Endothelial cell of umbilical vein (primary cell): ENCODE measurements around the gene MEA1. TPM values are rescaled to one million over a fixed set of nuclear protein-coding genes. Genes with fewer than 3 reads are reported as not detected.

Experiments
- BruUV-seq: library from RNA; stranded (reverse); fragments of 400-500 nt; replicated peaks from 2 replicates; lab custom pipeline; 2021; lab: Mats Ljungman, UMichigan
- CTCF ChIA-PET: fragments of 300-600, 350-600 bp; sonication (Branson Sonifier 250); formaldehyde crosslinking; loops from one replicate; lab custom pipeline; 2021; ENCODE audit warnings: antibody characterized with exemption, inconsistent platforms; lab: Charles Lee
- POLR2A ChIA-PET: fragments of 300-600, 350-600 bp; sonication (Branson Sonifier 250); formaldehyde crosslinking; loops from one replicate; lab custom pipeline; 2021; ENCODE audit warnings: antibody characterized with exemption, inconsistent platforms; lab: Charles Lee
- DNase-seq: peaks from one replicate; pipeline ENCODE4 v3.0.0-alpha.2; 2011; ENCODE audit warnings: low read depth, low spot score
- FAIRE-seq: peaks from 2 replicates; lab custom pipeline; 2011; peaks lifted over from hg19 to GRCh38; lab: Jason Lieb, UNC
- H2AFZ ChIP-seq: 2 replicates; pipeline ENCODE4 v1.6.0; 2012; ENCODE audit warnings: low read depth, low read length, control low read depth, inconsistent platforms
- H3K27ac ChIP-seq: 2 replicates; pipeline ENCODE4 v1.5.1; 2011; ENCODE audit warnings: low read depth, mild to moderate bottlenecking, control low read depth, low read length, moderate library complexity; ENCODE audit not compliant: insufficient read depth
- H3K27me3 ChIP-seq, 2 experiments: 2 replicates each; pipeline versions ENCODE4 v1.6.0 to v1.6.1; 2011; ENCODE audit warnings: low read length in 2 of 2, mixed read lengths in 1 of 2; ENCODE audit not compliant: control insufficient read depth in 2 of 2, insufficient read depth in 2 of 2
- H3K36me3 ChIP-seq, 2 experiments: 2 replicates in 1 of 2; 3 replicates in 1 of 2; pipeline ENCODE4 v1.5.1; 2011; ENCODE audit warnings: low read length in 2 of 2, mild to moderate bottlenecking in 1 of 2, moderate library complexity in 1 of 2; ENCODE audit not compliant: control insufficient read depth in 2 of 2, insufficient read depth in 2 of 2; ENCODE audit errors: extremely low read depth in 1 of 2
- H3K4me1 ChIP-seq: 3 replicates; pipeline ENCODE4 v1.5.1; 2011; ENCODE audit warnings: mild to moderate bottlenecking, low read length; ENCODE audit not compliant: control insufficient read depth, insufficient read depth; ENCODE audit errors: extremely low read depth
- H3K4me2 ChIP-seq: 2 replicates; pipeline ENCODE4 v1.6.1; 2011; ENCODE audit warnings: low read length, control low read depth, mixed read lengths; ENCODE audit not compliant: insufficient read depth
- H3K4me3 ChIP-seq, 3 experiments: fragments of 200-600 bp in 1 of 3; sonication (generic), shearing (Covaris generic) in 1 of 3; replicated peaks in 1 of 3; 2 replicates each; pipeline ENCODE4 v1.5.1; 2011 to 2016; ENCODE audit warnings: control low read depth in 3 of 3, low read length in 3 of 3, mild to moderate bottlenecking in 2 of 3, inconsistent platforms in 1 of 3, low read depth in 1 of 3, moderate library complexity in 1 of 3; ENCODE audit not compliant: insufficient read depth in 1 of 3
- H3K79me2 ChIP-seq: 2 replicates; pipeline ENCODE4 v1.6.0; 2012; ENCODE audit warnings: low read length, inconsistent platforms; ENCODE audit not compliant: control insufficient read depth, insufficient read depth
- H3K9ac ChIP-seq: replicated peaks from 2 replicates; pipeline ENCODE3; 2011; ENCODE audit warnings: low read length, control low read depth; ENCODE audit not compliant: insufficient read depth; ENCODE audit errors: extremely low read depth
- H3K9me1 ChIP-seq: replicated peaks from 3 replicates; pipeline ENCODE4 v1.6.0; 2011; ENCODE audit warnings: mild to moderate bottlenecking, low read length; ENCODE audit not compliant: control insufficient read depth, insufficient read depth; ENCODE audit errors: extremely low read depth
- H3K9me3 ChIP-seq: replicated peaks from 2 replicates; pipeline ENCODE4 v1.5.1; 2012; ENCODE audit warnings: low read length, inconsistent platforms; ENCODE audit not compliant: control insufficient read depth, insufficient read depth
- H4K20me1 ChIP-seq: replicated peaks from 2 replicates; pipeline ENCODE3; 2011; ENCODE audit warnings: mild to moderate bottlenecking, low read length; ENCODE audit not compliant: control insufficient read depth, insufficient read depth; ENCODE audit errors: extremely low read depth
- CTCF ChIP-seq, 2 donors: IDR thresholded peaks; 1 replicate in 1 of 2; 2 replicates in 1 of 2; pipeline ENCODE4 v1.5.1; 2011; ENCODE audit warnings: low read length in 2 of 2, mild to moderate bottlenecking in 2 of 2, moderate library complexity in 2 of 2, control low read depth in 1 of 2, inconsistent platforms in 1 of 2, low read depth in 1 of 2; ENCODE audit not compliant: insufficient read depth in 1 of 2; ENCODE audit errors: extremely low read depth in 1 of 2
- EZH2 ChIP-seq: IDR thresholded peaks from 2 replicates; pipeline ENCODE4 v1.6.1; 2012; ENCODE audit warnings: borderline replicate concordance, low read depth, mild to moderate bottlenecking, moderate library complexity, low read length, inconsistent platforms; ENCODE audit not compliant: severe bottlenecking
- JUN ChIP-seq: IDR thresholded peaks from 2 replicates; pipeline ENCODE4 v1.6.1; 2011; ENCODE audit warnings: borderline replicate concordance, low read depth; ENCODE audit not compliant: insufficient read length, insufficient read depth
- POLR2A ChIP-seq: IDR thresholded peaks from 2 replicates; pipeline ENCODE4 v1.6.1; 2012; ENCODE audit warnings: low read depth, mild to moderate bottlenecking, control low read depth, low read length
- dilution Hi-C: fragments of 300-500 bp; cut with MboI; formaldehyde crosslinking; loops from one replicate; pipeline ENCODE4 v1.15.0; 2019; ENCODE audit warnings: low sequenced_read_pairs; ENCODE audit not compliant: extremely low pct_ligation_motif_present
- intact Hi-C: fragments of 100-400 bp; cut with micrococcal nuclease; formaldehyde crosslinking; loops from one replicate; pipeline ENCODE4 v1.10.0; 2022
- polyA plus RNA-seq, 4 experiments: library from polyadenylated mRNA; depleted of rRNA in 3 of 4; stranded (reverse) in 3 of 4; unstranded in 1 of 4; fragments of >200 nt; gene quantifications; 2 replicates each; pipeline versions ENCODE4 v1.2.1 to v1.2.3, GENCODE V29; 2011 to 2012; ENCODE audit warnings: missing spikeins in 1 of 4
- total RNA-seq: library from RNA; stranded (reverse); gene quantifications from 2 replicates; pipeline ENCODE4 v1.2.3, GENCODE V29; 2021

Gene MEA1
- total and polyA plus RNA-seq, 2 donors (not counting 3 experiments of a cell fraction or from before 2014, with no cell fraction given), result 62.5 to 69.5 TPM

GRCh38 chr6:42963855-42964605, 49.7 kb downstream of the MEA1 start:
- no TSS peak for BruUV-seq
- FAIRE-seq, result peak; percentile 72
- Histone ChIP-seq H3K79me2 (no peaks in the 10 kb centered on the region), H3K27me3 (no peaks in the 10 kb centered on the region), H3K4me2 (no peak overlapping the region), H3K4me1 (peaks cover 10% of the 10 kb centered on the region), H2AFZ (no peak overlapping the region), H3K4me3 (no peak overlapping the region), H3K36me3 (peaks cover 0 to 21% of the 10 kb centered on the region in 2 experiments), H4K20me1 (no peaks in the 10 kb centered on the region), H3K9ac (no peak overlapping the region), H3K9me3 (no peaks in the 10 kb centered on the region), H3K9me1 (no peaks in the 10 kb centered on the region), H3K27ac (no peak overlapping the region)
- DNase-seq, result peak; percentile 50
- intact Hi-C loops (loop anchor here (1.0 to 5.0 kb wide), 2 partner anchors 48 to 179 kb away; partner anchors contain the start of genes KLHDC3 and MEA1), dilution Hi-C loops (no loop called here)
- POLR2A ChIA-PET, result interaction anchor here (2.1 kb wide), 1 partner anchor 35 kb away, joined by 4 read pairs; the partner anchor contains the start of gene CNPY3
- TF ChIP-seq CTCF (IDR thresholded peaks at IDR 0.05; ENCODE audit: extremely low read depth in 1 of 2, insufficient read depth in 1 of 2, low read depth in 1 of 2, low read length in 2 of 2) (peak; percentile 8 to 31), POLR2A (no peak)
- CTCF ChIA-PET, result interaction anchor here (0.8 to 3.0 kb wide), 6 partner anchors 10 to 180 kb away, joined by 3 to 12 read pairs (median 6); partner anchors contain the start of genes KLHDC3, MEA1, PEX6 and PPP2R5D

- intact Hi-C loops (loop anchor here (5.0 kb wide), 1 partner anchor 49 kb away; the partner anchor contains the start of genes KLHDC3 and MEA1), dilution Hi-C loops (no loop called here)
- Histone ChIP-seq H3K4me2 (no peak overlapping the region), H3K27ac (no peak overlapping the region), H3K9me1 (no peaks in the 10 kb centered on the region), H3K36me3 (peaks cover 0 to 17% of the 10 kb centered on the region in 2 experiments), H3K4me3 (no peak overlapping the region), H3K9me3 (no peaks in the 10 kb centered on the region), H3K9ac (no peak overlapping the region), H2AFZ (no peak overlapping the region), H3K4me1 (peaks cover 10% of the 10 kb centered on the region), H4K20me1 (no peaks in the 10 kb centered on the region), H3K27me3 (no peaks in the 10 kb centered on the region), H3K79me2 (no peaks in the 10 kb centered on the region)
- TF ChIP-seq EZH2, result no peak
- no peak for TF ChIP-seq JUN
- POLR2A ChIA-PET, result no interaction called here
- FAIRE-seq (no peak), DNase-seq (no peak)
- CTCF ChIA-PET, result interaction anchor here (3.0 kb wide), 1 partner anchor 15 kb away, joined by 12 read pairs; the partner anchor contains the start of gene PEX6
- no TSS peak for BruUV-seq
These were observed 50.4 kb downstream of the MEA1 start for GRCh38 chr6:42963179-42963854.
